NCI-H524 (cell line): ENCODE results near the gene PASK.

Experiments used
- DNase-seq, 2 experiments: peaks; one replicate each; lab custom pipeline; 2025; lab: John Stamatoyannopoulos, UW

The PASK gene

GRCh38 chr2:241147336-241147735 lies 1.9 kb downstream of the PASK start:
- DNase-seq = no peak

- DNase-seq = no peak
Measured at GRCh38 chr2:241146286-241146685, 3.0 kb downstream of the PASK start.

GRCh38 chr2:241142593-241142992 lies 6.7 kb downstream of the PASK start:
- no peak for DNase-seq

- DNase-seq = no peak
Measured at GRCh38 chr2:241142063-241142462, 7.2 kb downstream of the PASK start.

- DNase-seq = no peak
Measured at GRCh38 chr2:241141214-241141770, 8.0 kb downstream of the PASK start.

GRCh38 chr2:241140445-241140840 lies 8.8 kb downstream of the PASK start:
- DNase-seq = no peak

- no peak for DNase-seq
Measured at GRCh38 chr2:241139531-241140444, 9.5 kb downstream of the PASK start.

- DNase-seq = no peak
Measured at GRCh38 chr2:241138471-241138870, 10.8 kb downstream of the PASK start.

GRCh38 chr2:241137276-241138190 lies 11.7 kb downstream of the PASK start:
- DNase-seq = no peak

- no peak for DNase-seq
Measured at GRCh38 chr2:241136661-241137260, 12.5 kb downstream of the PASK start.

GRCh38 chr2:241136191-241136590 lies 13.1 kb downstream of the PASK start:
- no peak for DNase-seq

- DNase-seq = no peak
Measured at GRCh38 chr2:241135737-241136136, 13.5 kb downstream of the PASK start.

- no peak for DNase-seq
Measured at GRCh38 chr2:241134711-241135110, 14.6 kb downstream of the PASK start.

- DNase-seq = no peak
Measured at GRCh38 chr2:241133436-241133820, 15.8 kb downstream of the PASK start.

- DNase-seq = no peak
Measured at GRCh38 chr2:241132538-241133435, 16.5 kb downstream of the PASK start.

- no peak for DNase-seq
Measured at GRCh38 chr2:241131531-241131930, 17.7 kb downstream of the PASK start.

- no peak for DNase-seq
Measured at GRCh38 chr2:241130316-241130715, 19.0 kb downstream of the PASK start.

GRCh38 chr2:241129086-241129871 lies 20.0 kb downstream of the PASK start:
- no peak for DNase-seq

- no peak for DNase-seq
Measured at GRCh38 chr2:241128266-241128665, 21.0 kb downstream of the PASK start.

GRCh38 chr2:241126771-241127202 lies 22.5 kb downstream of the PASK start:
- DNase-seq = no peak
